ENCODE measurements around the gene RBM20. TPM values are rescaled to one million over a fixed set of nuclear protein-coding genes. Genes with fewer than 3 reads are reported as not detected.

The RBM20 gene
- polyA plus RNA-seq, 1 donor (not counting 4 experiments of a cell fraction or from before 2014, with no cell fraction given), result 0.01 TPM

DNA sequence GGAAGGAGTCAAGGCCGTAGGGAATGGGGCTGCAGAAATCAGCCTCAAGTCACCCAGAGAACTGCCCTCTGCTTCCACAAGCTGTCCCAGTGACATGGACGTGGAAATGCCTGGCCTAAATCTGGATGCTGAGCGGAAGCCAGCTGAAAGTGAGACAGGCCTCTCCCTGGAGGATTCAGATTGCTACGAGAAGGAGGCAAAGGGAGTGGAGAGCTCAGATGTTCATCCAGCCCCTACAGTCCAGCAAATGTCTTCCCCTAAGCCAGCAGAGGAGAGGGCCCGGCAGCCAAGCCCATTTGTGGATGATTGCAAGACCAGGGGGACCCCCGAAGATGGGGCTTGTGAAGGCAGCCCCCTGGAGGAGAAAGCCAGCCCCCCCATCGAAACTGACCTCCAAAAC is 177.4 kb downstream of the RBM20 start:
- Histone ChIP-seq H2AFZ (ENCODE audit: control insufficient read depth, low read length) (no peak overlapping the region), H3K4me1 (ENCODE audit: control insufficient read depth, extremely low read depth, insufficient read depth, low read length) (peaks cover 2% of the 10 kb centered on the region), H3K9ac (ENCODE audit: control insufficient read depth, extremely low read depth, insufficient read depth, low read length) (no peak overlapping the region), H3K9me1 (ENCODE audit: control insufficient read depth, extremely low read depth, insufficient read depth, low read length) (no peaks in the 10 kb centered on the region), H4K20me1 (ENCODE audit: control insufficient read depth, extremely low read depth, insufficient read depth, low read length) (no peaks in the 10 kb centered on the region), H3K36me3 (ENCODE audit: control insufficient read depth in 2 of 2, extremely low read depth in 1 of 2, insufficient read depth in 2 of 2, low read length in 2 of 2) (no peaks in the 10 kb centered on the region), H3K9me3 (ENCODE audit: control insufficient read depth, low read depth, low read length) (no peaks in the 10 kb centered on the region), H3K27me3 (ENCODE audit: control insufficient read depth, extremely low read depth, insufficient read depth, low read length) (no peaks in the 10 kb centered on the region), H3K4me2 (ENCODE audit: control insufficient read depth, extremely low read depth, insufficient read depth, low read depth, low read length) (no peak overlapping the region), H3K27ac (ENCODE audit: control insufficient read depth, insufficient read depth, low read length) (no peak overlapping the region), H3K79me2 (ENCODE audit: control insufficient read depth, insufficient read depth, low read length) (no peaks in the 10 kb centered on the region), H3K4me3 (ENCODE audit: control insufficient read depth in 2 of 3, extremely low read depth in 1 of 3, insufficient read depth in 2 of 3, low read depth in 1 of 3, low read length in 3 of 3) (no peak overlapping the region)
- no peak for TF ChIP-seq EZH2 (IDR thresholded peaks at IDR 0.05; ENCODE audit: low read length)
- TF ChIP-seq, protein P1, sequence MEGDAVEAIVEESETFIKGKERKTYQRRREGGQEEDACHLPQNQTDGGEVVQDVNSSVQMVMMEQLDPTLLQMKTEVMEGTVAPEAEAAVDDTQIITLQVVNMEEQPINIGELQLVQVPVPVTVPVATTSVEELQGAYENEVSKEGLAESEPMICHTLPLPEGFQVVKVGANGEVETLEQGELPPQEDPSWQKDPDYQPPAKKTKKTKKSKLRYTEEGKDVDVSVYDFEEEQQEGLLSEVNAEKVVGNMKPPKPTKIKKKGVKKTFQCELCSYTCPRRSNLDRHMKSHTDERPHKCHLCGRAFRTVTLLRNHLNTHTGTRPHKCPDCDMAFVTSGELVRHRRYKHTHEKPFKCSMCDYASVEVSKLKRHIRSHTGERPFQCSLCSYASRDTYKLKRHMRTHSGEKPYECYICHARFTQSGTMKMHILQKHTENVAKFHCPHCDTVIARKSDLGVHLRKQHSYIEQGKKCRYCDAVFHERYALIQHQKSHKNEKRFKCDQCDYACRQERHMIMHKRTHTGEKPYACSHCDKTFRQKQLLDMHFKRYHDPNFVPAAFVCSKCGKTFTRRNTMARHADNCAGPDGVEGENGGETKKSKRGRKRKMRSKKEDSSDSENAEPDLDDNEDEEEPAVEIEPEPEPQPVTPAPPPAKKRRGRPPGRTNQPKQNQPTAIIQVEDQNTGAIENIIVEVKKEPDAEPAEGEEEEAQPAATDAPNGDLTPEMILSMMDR (optimal IDR thresholded peaks at IDR 0.05 in 1 of 3, IDR thresholded peaks at IDR 0.05 in 1 of 3, conservative IDR thresholded peaks at IDR 0.05 in 1 of 3; ENCODE audit: extremely low read depth in 1 of 3, insufficient read depth in 2 of 3, low read length in 3 of 3), result no peak
- no peak for FAIRE-seq
- dilution Hi-C loops (cut with MboI; ENCODE audit: extremely low pct_ligation_motif_present, low sequenced_read_pairs), result no loop called here
- no peak for DNase-seq (ENCODE audit: low read depth, low spot score)

DNA sequence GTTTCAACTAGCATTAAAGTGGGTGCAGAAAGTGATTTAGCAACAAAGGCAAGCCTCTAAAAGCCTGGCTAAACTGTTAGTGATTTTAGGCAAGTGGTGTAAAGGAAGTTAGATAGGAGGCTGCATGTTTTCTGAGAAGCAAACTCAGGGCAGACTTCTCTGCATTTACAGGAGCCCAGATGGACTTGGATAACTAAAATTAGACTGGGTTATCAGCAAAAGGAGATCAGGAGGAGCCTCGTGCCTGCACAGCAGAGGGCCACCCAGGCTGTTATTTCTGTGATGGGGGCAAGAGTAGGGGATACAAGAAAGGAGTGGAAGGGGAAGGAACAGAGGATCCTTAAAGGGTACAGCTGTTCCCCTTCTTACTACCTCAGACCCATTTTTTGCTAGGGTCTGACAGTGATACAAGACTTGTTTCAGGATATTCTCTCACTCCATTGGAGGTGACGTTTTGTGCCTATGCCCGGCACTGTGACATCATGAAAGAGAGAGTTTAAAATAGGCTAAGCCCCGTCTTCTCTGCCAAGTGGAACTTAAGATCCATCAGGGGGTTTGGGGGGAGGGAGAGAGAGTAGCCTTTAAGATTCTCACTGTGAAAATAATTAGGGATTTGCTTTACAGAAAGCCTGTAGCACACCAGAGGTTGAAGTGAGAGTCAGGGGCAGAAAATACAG is 178.0 kb downstream of the RBM20 start:
- Histone ChIP-seq H3K36me3 (ENCODE audit: control insufficient read depth in 2 of 2, extremely low read depth in 1 of 2, insufficient read depth in 2 of 2, low read length in 2 of 2) (no peaks in the 10 kb centered on the region), H3K4me2 (ENCODE audit: control insufficient read depth, extremely low read depth, insufficient read depth, low read depth, low read length) (no peak overlapping the region), H3K9me1 (ENCODE audit: control insufficient read depth, extremely low read depth, insufficient read depth, low read length) (no peaks in the 10 kb centered on the region), H3K27me3 (ENCODE audit: control insufficient read depth, extremely low read depth, insufficient read depth, low read length) (no peaks in the 10 kb centered on the region), H3K4me3 (ENCODE audit: control insufficient read depth in 2 of 3, extremely low read depth in 1 of 3, insufficient read depth in 2 of 3, low read depth in 1 of 3, low read length in 3 of 3) (no peak overlapping the region), H3K4me1 (ENCODE audit: control insufficient read depth, extremely low read depth, insufficient read depth, low read length) (peaks cover 2% of the 10 kb centered on the region), H4K20me1 (ENCODE audit: control insufficient read depth, extremely low read depth, insufficient read depth, low read length) (no peaks in the 10 kb centered on the region), H3K9me3 (ENCODE audit: control insufficient read depth, low read depth, low read length) (no peaks in the 10 kb centered on the region), H3K79me2 (ENCODE audit: control insufficient read depth, insufficient read depth, low read length) (no peaks in the 10 kb centered on the region), H3K9ac (ENCODE audit: control insufficient read depth, extremely low read depth, insufficient read depth, low read length) (no peak overlapping the region), H3K27ac (ENCODE audit: control insufficient read depth, insufficient read depth, low read length) (no peak overlapping the region), H2AFZ (ENCODE audit: control insufficient read depth, low read length) (no peak overlapping the region)
- dilution Hi-C loops (cut with MboI; ENCODE audit: extremely low pct_ligation_motif_present, low sequenced_read_pairs), result no loop called here
- no peak for DNase-seq (ENCODE audit: low read depth, low spot score)
- no peak for FAIRE-seq
- TF ChIP-seq EZH2 (IDR thresholded peaks at IDR 0.05; ENCODE audit: low read length), result no peak
- TF ChIP-seq, protein P1 (optimal IDR thresholded peaks at IDR 0.05 in 1 of 3, IDR thresholded peaks at IDR 0.05 in 1 of 3, conservative IDR thresholded peaks at IDR 0.05 in 1 of 3; ENCODE audit: extremely low read depth in 1 of 3, insufficient read depth in 2 of 3, low read length in 3 of 3), result no peak

Measured in keratinocyte (primary cell).